ENCODE measurements around the gene AGBL4.

GRCh38 chr1:49060766-49061165 is 963.0 kb downstream of the AGBL4 start:
- TF ChIP-seq CTCF (IDR thresholded peaks at IDR 0.05) (no peak), POLR2A (IDR thresholded peaks at IDR 0.05; ENCODE audit: low read depth) (no peak)
